HCT116 (cell line): ENCODE measurements around the gene TTC39C. TPM values are rescaled to one million over a fixed set of nuclear protein-coding genes. Genes with fewer than 3 reads are reported as not detected.

Experiments used
- ATAC-seq: fragments of 200-7000 bp; cut with Tn5 transposase; 2 replicates; pipeline ENCODE4 v1.9.1; 2020; ENCODE audit warnings: mild to moderate bottlenecking, moderate library complexity
- BruUV-seq: library from RNA; stranded (reverse); fragments of 400-500 nt; replicated peaks from 2 replicates; lab custom pipeline; 2021; lab: Mats Ljungman, UMichigan
- CTCF ChIA-PET: fragments of 300-600 bp; sonication (Branson Sonifier 250); formaldehyde crosslinking; loops from one replicate; lab custom pipeline; 2021; ENCODE audit warnings: antibody characterized with exemption; lab: Charles Lee
- POLR2A ChIA-PET: fragments of 300-600, 350-600 bp; sonication (Branson Sonifier 250); formaldehyde crosslinking; loops from one replicate; lab custom pipeline; 2021; ENCODE audit warnings: antibody characterized with exemption; lab: Charles Lee
- RAD21 ChIA-PET, 2 experiments: fragments of 300-600 bp; sonication (Branson Sonifier 250); formaldehyde crosslinking; loops; one replicate each; lab custom pipeline; 2023; ENCODE audit warnings: low total read pairs in 2 of 2; ENCODE audit not compliant: uncharacterized antibody in 2 of 2, unreplicated experiment in 2 of 2, low non-redundant PET in 1 of 2; lab: Charles Lee
- DNase-seq: peaks from one replicate; pipeline ENCODE4 v3.0.0-alpha.2; 2010; ENCODE audit warnings: low read depth, low spot score
- H2AFZ ChIP-seq: fragments of 200-600 bp; shearing (Covaris generic), sonication (generic); 2 replicates; pipeline ENCODE4 v1.6.1; 2017; ENCODE audit warnings: low read depth, mixed run types, mixed read lengths, antibody characterized with exemption, low read length; ENCODE audit not compliant: poor library complexity, severe bottlenecking
- H3K27ac ChIP-seq: 2 replicates; pipeline ENCODE4 v1.5.1; 2012; ENCODE audit warnings: low read depth, low read length
- H3K27me3 ChIP-seq: fragments of 200-600 bp; sonication (generic); 2 replicates; pipeline ENCODE4 v1.6.1; 2016; ENCODE audit warnings: mixed run types, low read length, mixed read lengths; ENCODE audit not compliant: insufficient read depth
- H3K36me3 ChIP-seq, 2 experiments: fragments of 200-500 bp in 1 of 2; fragments of 200-600 bp in 1 of 2; sonication (Bioruptor generic) in 1 of 2; sonication (generic) in 1 of 2; 2 replicates each; pipeline versions ENCODE4 v1.5.1 to v1.6.1; 2014 to 2016; ENCODE audit warnings: low read length in 2 of 2, inconsistent platforms in 1 of 2, mixed read lengths in 1 of 2, mixed run types in 1 of 2; ENCODE audit not compliant: insufficient read depth in 2 of 2, control insufficient read depth in 1 of 2
- H3K4me1 ChIP-seq, 2 experiments: fragments of 200-600 bp in 1 of 2; sonication (generic) in 1 of 2; 2 replicates each; pipeline versions ENCODE4 v1.5.1 to v1.6.1; 2012 to 2017; ENCODE audit warnings: low read length in 2 of 2, inconsistent platforms in 1 of 2, mild to moderate bottlenecking in 1 of 2, mixed read lengths in 1 of 2, mixed run types in 1 of 2, moderate library complexity in 1 of 2; ENCODE audit not compliant: insufficient read depth in 2 of 2, control insufficient read depth in 1 of 2
- H3K4me2 ChIP-seq: fragments of 200-600 bp; sonication (generic); 2 replicates; pipeline ENCODE4 v1.6.1; 2017; ENCODE audit warnings: mixed run types, low read length, mixed read lengths
- H3K4me3 ChIP-seq, 2 experiments: fragments of 200-600 bp in 1 of 2; sonication (generic) in 1 of 2; replicated peaks in 1 of 2; 2 replicates each; pipeline ENCODE4 v1.5.1; 2011 to 2016; ENCODE audit warnings: low read length in 2 of 2, control low read depth in 1 of 2, low read depth in 1 of 2, mild to moderate bottlenecking in 1 of 2, mixed read lengths in 1 of 2, mixed run types in 1 of 2
- H3K79me2 ChIP-seq: fragments of 200-600 bp; sonication (generic); 2 replicates; pipeline ENCODE4 v1.6.1; 2017; ENCODE audit warnings: mild to moderate bottlenecking, mixed run types, low read length, moderate library complexity, mixed read lengths; ENCODE audit not compliant: insufficient read depth
- H3K9ac ChIP-seq: fragments of 200-600 bp; sonication (generic); 2 replicates; pipeline ENCODE4 v1.6.1; 2016; ENCODE audit warnings: low read length, mixed read lengths
- H3K9me2 ChIP-seq: fragments of 200-600 bp; sonication (generic), shearing (Covaris generic); 2 replicates; pipeline ENCODE4 v1.6.1; 2017; ENCODE audit warnings: mixed run types, mild to moderate bottlenecking, moderate library complexity; ENCODE audit not compliant: insufficient read depth
- H3K9me3 ChIP-seq, 2 experiments: fragments of 200-500 bp in 1 of 2; fragments of 200-600 bp in 1 of 2; sonication (Bioruptor generic) in 1 of 2; sonication (generic) in 1 of 2; 2 replicates each; pipeline ENCODE4 v1.6.1; 2014 to 2017; ENCODE audit warnings: low read length in 2 of 2, mixed read lengths in 2 of 2, inconsistent platforms in 1 of 2, low read depth in 1 of 2, mild to moderate bottlenecking in 1 of 2, mixed run types in 1 of 2, moderate library complexity in 1 of 2; ENCODE audit not compliant: control insufficient read depth in 1 of 2, insufficient read depth in 1 of 2
- H4K20me1 ChIP-seq: fragments of 200-600 bp; sonication (generic), shearing (Covaris generic); 2 replicates; pipeline ENCODE4 v1.6.1; 2017; ENCODE audit warnings: mixed run types, mild to moderate bottlenecking, moderate library complexity; ENCODE audit not compliant: insufficient read depth
- EZH2 ChIP-seq: fragments of 200-600 bp; sonication (generic); IDR thresholded peaks from 2 replicates; pipeline ENCODE4 v1.6.1; 2017; ENCODE audit warnings: antibody characterized with exemption, mixed run types
- FOSL1 ChIP-seq: IDR thresholded peaks from 2 replicates; pipeline ENCODE4 v1.6.1; 2012; ENCODE audit warnings: low read depth
- POLR2A ChIP-seq: IDR thresholded peaks from 2 replicates; pipeline ENCODE4 v1.7.0; 2011; ENCODE audit warnings: borderline replicate concordance; ENCODE audit not compliant: insufficient read depth, insufficient read length; ENCODE audit errors: extremely low read depth
- POLR2AphosphoS5 ChIP-seq: IDR thresholded peaks from 2 replicates; pipeline ENCODE4 v1.6.1; 2011; ENCODE audit warnings: mild to moderate bottlenecking, low read depth, low read length, moderate library complexity
- RAD21 ChIP-seq: IDR thresholded peaks from 2 replicates; pipeline ENCODE4 v1.6.1; 2012; ENCODE audit warnings: low read depth, mild to moderate bottlenecking
- SIN3A ChIP-seq: IDR thresholded peaks from 2 replicates; pipeline ENCODE4 v1.6.1; 2012; ENCODE audit warnings: low read depth
- intact Hi-C: fragments of 100-400 bp; cut with micrococcal nuclease; formaldehyde crosslinking; loops from 2 replicates; pipeline ENCODE4 v1.10.0; 2022
- total RNA-seq: library from RNA; stranded (reverse); gene quantifications from one replicate; pipeline ENCODE4 v1.2.1, GENCODE V29; 2021; ENCODE audit not compliant: unreplicated experiment
- TF ChIP-seq, protein P1 (sequence below): IDR thresholded peaks from 2 replicates; pipeline ENCODE4 v1.6.1; 2012
- TF ChIP-seq, protein P2 (sequence below): IDR thresholded peaks from 2 replicates; pipeline ENCODE4 v1.6.1; 2012

Gene TTC39C
- total RNA-seq, 1 experiment from 2014 or later = 24.8 TPM

DNA sequence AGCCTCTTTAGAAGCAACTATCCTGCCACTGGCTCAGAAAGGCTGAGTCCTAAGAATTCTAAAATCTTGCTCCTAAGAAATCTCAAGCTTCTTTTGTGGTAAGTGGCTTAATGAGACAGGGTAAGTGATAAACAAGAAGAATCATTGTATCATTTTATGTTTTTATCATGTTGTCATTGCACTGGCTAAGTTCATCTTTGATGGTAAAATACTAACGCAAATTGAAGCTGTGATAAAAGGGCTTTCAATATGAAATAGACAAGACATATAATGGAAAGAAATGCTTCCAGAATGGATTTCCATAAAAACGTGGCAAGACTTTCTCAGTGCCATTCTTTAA, 21.6 kb upstream of the TTC39C start:
- Histone ChIP-seq H3K4me3 (no peak overlapping the region), H3K36me3 (no peaks in the 10 kb centered on the region), H2AFZ (no peak overlapping the region), H3K4me1 (peaks cover 4 to 6% of the 10 kb centered on the region in 2 experiments; a peak in 3 of 4 replicates)
- DNase-seq = no peak
- TF ChIP-seq POLR2AphosphoS5 (no peak), EZH2 (no peak), POLR2A (no peak), SIN3A (no peak), FOSL1 (no peak), RAD21 (no peak)
- TF ChIP-seq, protein P1, sequence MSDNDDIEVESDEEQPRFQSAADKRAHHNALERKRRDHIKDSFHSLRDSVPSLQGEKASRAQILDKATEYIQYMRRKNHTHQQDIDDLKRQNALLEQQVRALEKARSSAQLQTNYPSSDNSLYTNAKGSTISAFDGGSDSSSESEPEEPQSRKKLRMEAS = no peak
- TF ChIP-seq, protein P2, sequence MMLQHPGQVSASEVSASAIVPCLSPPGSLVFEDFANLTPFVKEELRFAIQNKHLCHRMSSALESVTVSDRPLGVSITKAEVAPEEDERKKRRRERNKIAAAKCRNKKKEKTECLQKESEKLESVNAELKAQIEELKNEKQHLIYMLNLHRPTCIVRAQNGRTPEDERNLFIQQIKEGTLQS = no peak
- TF ChIP-seq, all 23 proteins: peak for 0
- no peak overlapping the region for H3K9ac ChIP-seq
- no peaks in the 10 kb centered on the region for H3K79me2 ChIP-seq
- ChIA-PET CTCF (no interaction called here), POLR2A (no interaction called here), RAD21 (no interaction called here)
- ATAC-seq = no peak
- intact Hi-C loops = no loop called here
- no peaks in the 10 kb centered on the region for H4K20me1 ChIP-seq
- no peak overlapping the region for H3K4me2 ChIP-seq
- H3K27me3 ChIP-seq = no peaks in the 10 kb centered on the region
- BruUV-seq = no TSS peak
- H3K9me2 ChIP-seq = no peaks in the 10 kb centered on the region
- no peaks in the 10 kb centered on the region for H3K9me3 ChIP-seq
- H3K27ac ChIP-seq = no peak overlapping the region

DNA sequence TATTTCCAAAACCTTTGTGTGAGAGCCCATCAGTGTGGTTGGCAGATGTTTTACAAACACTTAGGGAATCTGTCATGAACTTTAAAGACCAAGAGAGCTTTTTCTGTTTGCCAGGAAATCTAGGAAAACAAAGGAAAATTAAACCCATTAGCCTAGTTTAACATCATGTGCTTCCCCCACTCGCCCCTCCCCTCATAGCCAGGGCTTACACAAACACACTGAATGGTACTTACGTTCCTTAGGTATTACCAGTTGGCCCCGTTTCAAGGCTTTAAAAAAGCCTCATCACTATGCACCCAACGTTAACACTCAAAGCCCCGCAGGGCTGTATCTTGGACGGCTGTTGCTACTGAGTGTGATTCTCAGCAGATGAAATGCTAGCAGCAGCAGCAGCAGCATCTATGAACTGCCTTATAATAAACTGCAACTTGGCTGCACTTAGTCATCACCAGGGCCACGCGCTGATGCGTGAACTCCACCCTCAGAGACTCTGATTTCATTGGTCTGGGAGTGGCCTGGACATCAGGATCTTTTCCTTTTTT, 20.1 kb upstream of the TTC39C start:
- H3K36me3 ChIP-seq = no peaks in the 10 kb centered on the region
- H3K4me1 ChIP-seq = peaks cover 7 to 13% of the 10 kb centered on the region in 2 experiments; a peak in 3 of 4 replicates
- POLR2A ChIA-PET = no interaction called here
- H2AFZ ChIP-seq = peak overlapping the region; percentile 88
- no peak overlapping the region for H3K9ac ChIP-seq
- no peaks in the 10 kb centered on the region for H3K27me3 ChIP-seq
- H3K9me2 ChIP-seq = no peaks in the 10 kb centered on the region
- no peaks in the 10 kb centered on the region for H3K79me2 ChIP-seq
- no TSS peak for BruUV-seq
- DNase-seq = peak; percentile 18
- peak overlapping the region; percentile 73 for H3K4me2 ChIP-seq
- CTCF ChIA-PET = no interaction called here
- intact Hi-C loops = no loop called here
- H3K27ac ChIP-seq = no peak overlapping the region
- H4K20me1 ChIP-seq = no peaks in the 10 kb centered on the region
- H3K4me3 ChIP-seq = peak overlapping the region; percentile 12 to 27; a peak in 3 of 4 replicates
- TF ChIP-seq, protein P1 = peak; percentile 64; the same call in 1 of the 2 replicates
- no peak for TF ChIP-seq POLR2AphosphoS5
- TF ChIP-seq, all 23 proteins: peak for 1
- H3K9me3 ChIP-seq = no peaks in the 10 kb centered on the region
- RAD21 ChIA-PET = no interaction called here
- peak; percentile 92 for ATAC-seq
